Breast epithelium (tissue), 4 donors: ENCODE data around the gene ASAP2. TPM values are rescaled to one million over a fixed set of nuclear protein-coding genes. Genes with fewer than 3 reads are reported as not detected.

ENCODE experiments used
- DNase-seq, 2 donors: peaks; one replicate each; pipeline ENCODE4 v3.0.0-alpha.2; 2019; ENCODE audit warnings: low spot score in 2 of 2
- H3K27ac ChIP-seq, 2 donors: fragments of 200-600 bp; sonication (generic) in 1 of 2; one replicate each; pipeline ENCODE4 v1.5.1; 2016 to 2019; ENCODE audit warnings: mild to moderate bottlenecking in 1 of 2
- H3K27me3 ChIP-seq, 2 donors: fragments of 200-600 bp; sonication (generic) in 1 of 2; one replicate each; pipeline versions ENCODE4 v1.5.1 to v1.6.0; 2017 to 2019; ENCODE audit warnings: control low read depth in 1 of 2, mild to moderate bottlenecking in 1 of 2
- H3K36me3 ChIP-seq: fragments of 200-600 bp; one replicate; pipeline ENCODE4 v1.5.1; 2019
- H3K4me1 ChIP-seq, 2 donors: fragments of 200-600 bp; sonication (generic); one replicate each; pipeline ENCODE4 v1.5.1; 2016 to 2019; ENCODE audit warnings: control low read depth in 1 of 2
- H3K4me3 ChIP-seq, 3 donors: fragments of 200-600 bp; sonication (generic); 1 replicate in 2 of 3; 2 replicates in 1 of 3; pipeline ENCODE4 v1.5.1; 2016 to 2019; ENCODE audit warnings: mild to moderate bottlenecking in 3 of 3, moderate library complexity in 2 of 3
- H3K9me3 ChIP-seq, 2 donors: fragments of 200-600 bp; sonication (generic) in 1 of 2; one replicate each; pipeline ENCODE4 v1.5.1; 2016 to 2019; ENCODE audit warnings: control low read depth in 1 of 2
- CTCF ChIP-seq, 3 donors: fragments of 450-650 bp; IDR thresholded peaks; one replicate each; pipeline ENCODE4 v1.5.1; 2016 to 2017; ENCODE audit warnings: antibody characterized with exemption in 3 of 3, mild to moderate bottlenecking in 3 of 3, moderate library complexity in 3 of 3
- POLR2A ChIP-seq: fragments of 450-650 bp; IDR thresholded peaks from one replicate; pipeline ENCODE4 v1.6.1; 2016; ENCODE audit warnings: antibody characterized with exemption, mild to moderate bottlenecking, moderate library complexity
- POLR2AphosphoS5 ChIP-seq, 3 donors: sonication (generic); formaldehyde crosslinking; IDR thresholded peaks; one replicate each; pipeline ENCODE4 v1.6.1; 2017; ENCODE audit warnings: antibody characterized with exemption in 3 of 3
- intact Hi-C: fragments of 100-400 bp; cut with DNase I; formaldehyde crosslinking; loops from one replicate; pipeline ENCODE4 v1.15.1; 2023; ENCODE audit warnings: low total_unique reads
- total RNA-seq, 3 donors: library from RNA; depleted of rRNA; stranded (reverse); fragments of >200 nt; gene quantifications; one replicate each; pipeline ENCODE4 v1.1.0, GENCODE V29; 2016

Gene ASAP2
- total RNA-seq, 3 donors from 2014 or later: 14.5 to 24.2 (median 21.0) TPM

GRCh38 chr2:9303528-9304225 is 97.1 kb downstream of the ASAP2 start:
- Histone ChIP-seq H3K4me3 (no peak overlapping the region), H3K4me1 (no peaks in the 10 kb centered on the region), H3K27me3 (no peaks in the 10 kb centered on the region), H3K27ac (no peak overlapping the region), H3K9me3 (no peaks in the 10 kb centered on the region), H3K36me3 (no peaks in the 10 kb centered on the region)
- DNase-seq: no peak
- intact Hi-C loops: no loop called here
- TF ChIP-seq POLR2A (no peak), POLR2AphosphoS5 (IDR thresholded peaks at IDR 0.05) (no peak), CTCF (IDR thresholded peaks at IDR 0.05) (no peak)

- H3K4me1 ChIP-seq: peaks cover 9 to 17% of the 10 kb centered on the region in 2 donors
- no peaks in the 10 kb centered on the region for H3K36me3 ChIP-seq
- intact Hi-C loops: no loop called here
- no peak for DNase-seq
- no peaks in the 10 kb centered on the region for H3K27me3 ChIP-seq
- no peak overlapping the region for H3K4me3 ChIP-seq
- peak overlapping the region; percentile 35 to 37 for H3K27ac ChIP-seq
- H3K9me3 ChIP-seq: no peaks in the 10 kb centered on the region
- TF ChIP-seq CTCF (IDR thresholded peaks at IDR 0.05) (no peak), POLR2AphosphoS5 (IDR thresholded peaks at IDR 0.05) (no peak), POLR2A (no peak)
Measured at GRCh38 chr2:9306911-9307310, 100.3 kb downstream of the ASAP2 start.

GRCh38 chr2:9307535-9307934 is 100.9 kb downstream of the ASAP2 start:
- intact Hi-C loops: no loop called here
- Histone ChIP-seq H3K27me3 (no peaks in the 10 kb centered on the region), H3K4me1 (peaks cover 9 to 17% of the 10 kb centered on the region in 2 donors), H3K9me3 (no peaks in the 10 kb centered on the region), H3K27ac (peak overlapping the region; percentile 35 to 37), H3K4me3 (no peak overlapping the region), H3K36me3 (no peaks in the 10 kb centered on the region)
- no peak for TF ChIP-seq POLR2AphosphoS5 (IDR thresholded peaks at IDR 0.05)
- TF ChIP-seq POLR2A: no peak
- TF ChIP-seq CTCF (IDR thresholded peaks at IDR 0.05): no peak
- DNase-seq: no peak

- no peak overlapping the region for H3K4me3 ChIP-seq
- no peaks in the 10 kb centered on the region for H3K9me3 ChIP-seq
- no peaks in the 10 kb centered on the region for H3K36me3 ChIP-seq
- H3K27ac ChIP-seq: peak overlapping the region in 1 of 2 donors; percentile 2
- TF ChIP-seq POLR2AphosphoS5 (IDR thresholded peaks at IDR 0.05): no peak
- no peak for TF ChIP-seq CTCF (IDR thresholded peaks at IDR 0.05)
- TF ChIP-seq POLR2A: no peak
- H3K27me3 ChIP-seq: no peaks in the 10 kb centered on the region
- H3K4me1 ChIP-seq: peaks cover 9 to 17% of the 10 kb centered on the region in 2 donors
- DNase-seq: no peak
- intact Hi-C loops: no loop called here
Measured at GRCh38 chr2:9308186-9308955, 101.8 kb downstream of the ASAP2 start.

GRCh38 chr2:9309147-9309546 is 102.5 kb downstream of the ASAP2 start:
- Histone ChIP-seq H3K9me3 (no peaks in the 10 kb centered on the region), H3K27me3 (no peaks in the 10 kb centered on the region), H3K36me3 (no peaks in the 10 kb centered on the region), H3K4me1 (peaks cover 9 to 17% of the 10 kb centered on the region in 2 donors), H3K27ac (no peak overlapping the region), H3K4me3 (no peak overlapping the region)
- no peak for DNase-seq
- intact Hi-C loops: no loop called here
- TF ChIP-seq POLR2AphosphoS5 (IDR thresholded peaks at IDR 0.05): no peak
